Measurements from ENCODE around the gene CD244.

DNA sequence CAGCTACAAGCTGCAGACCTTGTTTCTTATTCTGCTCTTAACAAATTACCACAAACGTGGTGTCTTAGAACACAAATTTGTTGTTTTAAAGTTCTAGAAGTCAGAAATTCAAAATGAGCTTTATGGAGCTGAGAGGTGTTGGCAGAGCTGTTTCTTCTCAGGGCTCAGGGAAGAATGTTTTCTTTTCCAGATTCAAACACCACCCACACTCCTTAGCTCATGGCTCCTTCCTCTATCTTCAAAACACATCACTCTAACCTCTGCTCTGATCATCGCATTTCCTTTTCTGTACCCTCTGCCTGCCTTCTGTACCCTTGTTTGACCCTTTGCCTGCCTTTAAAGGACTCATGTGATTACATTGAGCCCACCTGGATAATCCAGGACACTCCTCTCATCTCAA lies 49.2 kb upstream of the CD244 start:
- TF ChIP-seq POLR2A (IDR thresholded peaks at IDR 0.05), result no peak
- TF ChIP-seq, protein P1, sequence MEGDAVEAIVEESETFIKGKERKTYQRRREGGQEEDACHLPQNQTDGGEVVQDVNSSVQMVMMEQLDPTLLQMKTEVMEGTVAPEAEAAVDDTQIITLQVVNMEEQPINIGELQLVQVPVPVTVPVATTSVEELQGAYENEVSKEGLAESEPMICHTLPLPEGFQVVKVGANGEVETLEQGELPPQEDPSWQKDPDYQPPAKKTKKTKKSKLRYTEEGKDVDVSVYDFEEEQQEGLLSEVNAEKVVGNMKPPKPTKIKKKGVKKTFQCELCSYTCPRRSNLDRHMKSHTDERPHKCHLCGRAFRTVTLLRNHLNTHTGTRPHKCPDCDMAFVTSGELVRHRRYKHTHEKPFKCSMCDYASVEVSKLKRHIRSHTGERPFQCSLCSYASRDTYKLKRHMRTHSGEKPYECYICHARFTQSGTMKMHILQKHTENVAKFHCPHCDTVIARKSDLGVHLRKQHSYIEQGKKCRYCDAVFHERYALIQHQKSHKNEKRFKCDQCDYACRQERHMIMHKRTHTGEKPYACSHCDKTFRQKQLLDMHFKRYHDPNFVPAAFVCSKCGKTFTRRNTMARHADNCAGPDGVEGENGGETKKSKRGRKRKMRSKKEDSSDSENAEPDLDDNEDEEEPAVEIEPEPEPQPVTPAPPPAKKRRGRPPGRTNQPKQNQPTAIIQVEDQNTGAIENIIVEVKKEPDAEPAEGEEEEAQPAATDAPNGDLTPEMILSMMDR (IDR thresholded peaks at IDR 0.05), result no peak
- TF ChIP-seq POLR2AphosphoS5 (IDR thresholded peaks at IDR 0.05), result no peak
